ENCODE data around the gene USP46. TPM values are rescaled to one million over a fixed set of nuclear protein-coding genes. Genes with fewer than 3 reads are reported as not detected.

USP46 gene
- total RNA-seq, 1 experiment from 2014 or later, result 16.5 TPM

DNA sequence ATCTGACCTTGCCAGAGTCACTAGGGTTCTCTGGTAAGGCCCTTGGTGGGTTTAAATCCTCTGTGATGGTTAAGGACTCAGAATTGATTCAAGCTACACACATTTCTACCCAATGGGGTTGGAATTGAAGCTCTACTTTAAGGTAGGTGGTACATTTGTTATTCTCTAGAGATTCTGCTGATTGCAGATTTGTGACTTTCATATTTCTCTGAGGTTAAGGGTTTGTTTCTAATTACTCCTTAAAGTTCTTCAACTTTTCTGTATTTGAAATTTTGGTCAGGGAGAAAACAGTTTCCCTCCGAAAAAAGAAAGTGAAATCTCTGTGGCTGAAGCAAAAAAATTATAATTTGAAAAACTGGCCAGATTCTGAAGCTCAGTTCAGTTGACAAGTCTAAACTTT is 25.8 kb upstream of the USP46 start:
- POLR2A ChIA-PET (ENCODE audit: low non-redundant PET), result no interaction called here
- intact Hi-C loops (cut with micrococcal nuclease; ENCODE audit: unreplicated experiment), result no loop called here
- H3K9me3 ChIP-seq (ENCODE audit: low read depth, low read length, poor library complexity, severe bottlenecking), result no peaks in the 10 kb centered on the region

GRCh38 chr4:52680381-52680780 is 21.3 kb upstream of the USP46 start:
- no TSS peak for BruUV-seq (replicated peaks)
- Histone ChIP-seq H3K27me3 (replicated peaks; ENCODE audit: insufficient read depth, low read depth, low read length, poor library complexity) (no peaks in the 10 kb centered on the region), H3K4me3 (ENCODE audit: low read depth, low read length, poor library complexity, severe bottlenecking) (no peak overlapping the region), H3K27ac (ENCODE audit: low read depth, low read length, poor library complexity, severe bottlenecking) (no peak overlapping the region), H3K9me3 (ENCODE audit: low read depth, low read length, poor library complexity, severe bottlenecking) (no peaks in the 10 kb centered on the region), H3K4me1 (ENCODE audit: insufficient read depth, low read length, poor library complexity, severe bottlenecking) (no peaks in the 10 kb centered on the region), H3K36me3 (ENCODE audit: insufficient read depth, low read length, poor library complexity, severe bottlenecking) (no peaks in the 10 kb centered on the region)
- TF ChIP-seq CTCF (conservative IDR thresholded peaks at IDR 0.05; ENCODE audit: low read depth, low read length), result no peak
- DNase-seq (ENCODE audit: low spot score), result no peak
- ChIA-PET POLR2A (ENCODE audit: low non-redundant PET) (no interaction called here), CTCF (no interaction called here)
- intact Hi-C loops (cut with micrococcal nuclease; ENCODE audit: unreplicated experiment), result no loop called here

More for the DNA sequence above, 25.8 kb upstream of the USP46 start:
- Histone ChIP-seq H3K4me1 (ENCODE audit: insufficient read depth, low read length, poor library complexity, severe bottlenecking) (no peaks in the 10 kb centered on the region), H3K27me3 (replicated peaks; ENCODE audit: insufficient read depth, low read depth, low read length, poor library complexity) (no peaks in the 10 kb centered on the region), H3K36me3 (ENCODE audit: insufficient read depth, low read length, poor library complexity, severe bottlenecking) (no peaks in the 10 kb centered on the region), H3K4me3 (ENCODE audit: low read depth, low read length, poor library complexity, severe bottlenecking) (no peak overlapping the region), H3K27ac (ENCODE audit: low read depth, low read length, poor library complexity, severe bottlenecking) (no peak overlapping the region)
- no peak for DNase-seq (ENCODE audit: low spot score)
- TF ChIP-seq CTCF (conservative IDR thresholded peaks at IDR 0.05; ENCODE audit: low read depth, low read length) (no peak), EZH2 (IDR thresholded peaks at IDR 0.05; ENCODE audit: borderline replicate concordance, low read depth, low read length, poor library complexity, severe bottlenecking) (no peak)
- CTCF ChIA-PET, result no interaction called here
- BruUV-seq (replicated peaks), result no TSS peak

GRCh38 chr4:52676536-52676935 is 17.4 kb upstream of the USP46 start:
- no TSS peak for BruUV-seq (replicated peaks)
- intact Hi-C loops (cut with micrococcal nuclease; ENCODE audit: unreplicated experiment), result no loop called here
- Histone ChIP-seq H3K27me3 (replicated peaks; ENCODE audit: insufficient read depth, low read depth, low read length, poor library complexity) (no peaks in the 10 kb centered on the region), H3K4me1 (ENCODE audit: insufficient read depth, low read length, poor library complexity, severe bottlenecking) (no peaks in the 10 kb centered on the region), H3K36me3 (ENCODE audit: insufficient read depth, low read length, poor library complexity, severe bottlenecking) (no peaks in the 10 kb centered on the region), H3K27ac (ENCODE audit: low read depth, low read length, poor library complexity, severe bottlenecking) (no peak overlapping the region), H3K9me3 (ENCODE audit: low read depth, low read length, poor library complexity, severe bottlenecking) (no peaks in the 10 kb centered on the region), H3K4me3 (ENCODE audit: low read depth, low read length, poor library complexity, severe bottlenecking) (no peak overlapping the region)
- TF ChIP-seq EZH2 (IDR thresholded peaks at IDR 0.05; ENCODE audit: borderline replicate concordance, low read depth, low read length, poor library complexity, severe bottlenecking) (no peak), CTCF (conservative IDR thresholded peaks at IDR 0.05; ENCODE audit: low read depth, low read length) (no peak)
- CTCF ChIA-PET, result no interaction called here
- POLR2A ChIA-PET (ENCODE audit: low non-redundant PET), result no interaction called here
- no peak for DNase-seq (ENCODE audit: low spot score)
